NCI-H2081 treated with DMSO at 0.1 percent for 48 hours (cell line): ENCODE measurements around the gene DRC7.
"Not testable (repeated sequence)": the region's sequence is repeated elsewhere in the genome, so short reads cannot be mapped to it uniquely, and the experiment has no call there.

Experiments used
- DNase-seq: peaks from one replicate; lab custom pipeline; 2025; lab: John Stamatoyannopoulos, UW

The DRC7 gene

GRCh38 chr16:57711993-57712392 lies 17.4 kb downstream of the DRC7 start:
- DNase-seq: no peak

- DNase-seq: not testable (repeated sequence)
These were observed 18.0 kb downstream of the DRC7 start for GRCh38 chr16:57712569-57712968.

GRCh38 chr16:57713596-57713995 lies 19.0 kb downstream of the DRC7 start:
- no peak for DNase-seq

- DNase-seq: no peak
These were observed 19.4 kb downstream of the DRC7 start for GRCh38 chr16:57714047-57714446.

- DNase-seq: no peak
These were observed 25.6 kb downstream of the DRC7 start for GRCh38 chr16:57720142-57720575.

- no peak for DNase-seq
These were observed 27.0 kb downstream of the DRC7 start for GRCh38 chr16:57721356-57722209.

GRCh38 chr16:57722210-57722499 lies 27.5 kb downstream of the DRC7 start:
- no peak for DNase-seq

- no peak for DNase-seq
These were observed 28.0 kb downstream of the DRC7 start for GRCh38 chr16:57722651-57723050.

- DNase-seq: no peak
These were observed 28.6 kb downstream of the DRC7 start for GRCh38 chr16:57723170-57723569.

- DNase-seq: no peak
These were observed 29.9 kb downstream of the DRC7 start for GRCh38 chr16:57724531-57724930.

GRCh38 chr16:57725151-57725550 lies 30.5 kb downstream of the DRC7 start:
- DNase-seq: no peak

- DNase-seq: no peak
These were observed 30.9 kb downstream of the DRC7 start for GRCh38 chr16:57725554-57725953.

- no peak for DNase-seq
These were observed 31.4 kb downstream of the DRC7 start for GRCh38 chr16:57725976-57726375.

- DNase-seq: no peak
These were observed 31.9 kb downstream of the DRC7 start for GRCh38 chr16:57726433-57726947.

GRCh38 chr16:57727610-57728009 lies 33.0 kb downstream of the DRC7 start:
- no peak for DNase-seq

- no peak for DNase-seq
These were observed 34.0 kb downstream of the DRC7 start for GRCh38 chr16:57728336-57729181.

- DNase-seq: no peak
These were observed 34.5 kb downstream of the DRC7 start for GRCh38 chr16:57729182-57729484.

- not testable (repeated sequence) for DNase-seq
These were observed 35.2 kb downstream of the DRC7 start for GRCh38 chr16:57729852-57730251.

GRCh38 chr16:57730771-57731730 lies 36.4 kb downstream of the DRC7 start:
- DNase-seq: no peak

GRCh38 chr16:57732037-57732436 lies 37.4 kb downstream of the DRC7 start:
- DNase-seq: no peak

- no peak for DNase-seq
These were observed 38.1 kb downstream of the DRC7 start for GRCh38 chr16:57732714-57733113.

- no peak for DNase-seq
These were observed 39.8 kb downstream of the DRC7 start for GRCh38 chr16:57734308-57734924.
